Epithelial cell of esophagus (primary cell): ENCODE measurements around the gene SSH2.

Experiments
- DNase-seq: peaks from one replicate; pipeline ENCODE4 v3.0.0; 2010; ENCODE audit warnings: low read depth
- H3K4me3 ChIP-seq: 2 replicates; pipeline ENCODE4 v1.5.1; 2011; ENCODE audit warnings: mild to moderate bottlenecking, low read length, control low read depth
- TF ChIP-seq, protein P1 (sequence below): IDR thresholded peaks from 2 replicates; pipeline ENCODE4 v1.5.1; 2011; ENCODE audit warnings: low read depth, mild to moderate bottlenecking, low read length, control low read depth, inconsistent platforms; ENCODE audit not compliant: insufficient read depth; ENCODE audit errors: missing control alignments

The SSH2 gene

GRCh38 chr17:29665481-29665810, 264.6 kb downstream of the SSH2 start:
- TF ChIP-seq, protein P1, sequence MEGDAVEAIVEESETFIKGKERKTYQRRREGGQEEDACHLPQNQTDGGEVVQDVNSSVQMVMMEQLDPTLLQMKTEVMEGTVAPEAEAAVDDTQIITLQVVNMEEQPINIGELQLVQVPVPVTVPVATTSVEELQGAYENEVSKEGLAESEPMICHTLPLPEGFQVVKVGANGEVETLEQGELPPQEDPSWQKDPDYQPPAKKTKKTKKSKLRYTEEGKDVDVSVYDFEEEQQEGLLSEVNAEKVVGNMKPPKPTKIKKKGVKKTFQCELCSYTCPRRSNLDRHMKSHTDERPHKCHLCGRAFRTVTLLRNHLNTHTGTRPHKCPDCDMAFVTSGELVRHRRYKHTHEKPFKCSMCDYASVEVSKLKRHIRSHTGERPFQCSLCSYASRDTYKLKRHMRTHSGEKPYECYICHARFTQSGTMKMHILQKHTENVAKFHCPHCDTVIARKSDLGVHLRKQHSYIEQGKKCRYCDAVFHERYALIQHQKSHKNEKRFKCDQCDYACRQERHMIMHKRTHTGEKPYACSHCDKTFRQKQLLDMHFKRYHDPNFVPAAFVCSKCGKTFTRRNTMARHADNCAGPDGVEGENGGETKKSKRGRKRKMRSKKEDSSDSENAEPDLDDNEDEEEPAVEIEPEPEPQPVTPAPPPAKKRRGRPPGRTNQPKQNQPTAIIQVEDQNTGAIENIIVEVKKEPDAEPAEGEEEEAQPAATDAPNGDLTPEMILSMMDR, result no peak
- DNase-seq, result no peak
- H3K4me3 ChIP-seq, result no peak overlapping the region

- TF ChIP-seq, protein P1, result no peak
- peak; percentile 89 for DNase-seq
Measured at GRCh38 chr17:29664743-29665480, 265.1 kb downstream of the SSH2 start.

DNA sequence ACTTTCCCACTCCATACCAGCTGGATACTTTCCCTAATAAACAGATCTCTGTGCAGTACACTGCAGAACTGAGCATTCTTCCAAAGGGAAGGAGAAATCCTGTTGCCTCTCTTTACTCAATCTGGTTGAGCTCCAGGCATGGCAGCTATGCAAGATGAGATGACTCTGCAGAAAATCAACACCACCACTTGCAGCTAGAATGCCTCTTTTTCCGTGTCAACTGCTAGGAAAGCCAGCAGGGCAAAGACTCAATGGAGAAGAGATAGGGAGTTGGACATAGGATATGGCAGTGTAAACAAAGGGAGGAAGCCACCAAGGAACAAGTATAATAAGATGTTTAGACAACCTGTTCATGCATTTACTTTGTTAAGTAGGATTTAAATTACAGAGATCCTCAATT, 266.9 kb downstream of the SSH2 start:
- TF ChIP-seq, protein P1, result no peak
- H3K4me3 ChIP-seq, result no peak overlapping the region
- no peak for DNase-seq

More at GRCh38 chr17:29664743-29665480, 265.1 kb downstream of the SSH2 start:
- H3K4me3 ChIP-seq, result no peak overlapping the region

DNA sequence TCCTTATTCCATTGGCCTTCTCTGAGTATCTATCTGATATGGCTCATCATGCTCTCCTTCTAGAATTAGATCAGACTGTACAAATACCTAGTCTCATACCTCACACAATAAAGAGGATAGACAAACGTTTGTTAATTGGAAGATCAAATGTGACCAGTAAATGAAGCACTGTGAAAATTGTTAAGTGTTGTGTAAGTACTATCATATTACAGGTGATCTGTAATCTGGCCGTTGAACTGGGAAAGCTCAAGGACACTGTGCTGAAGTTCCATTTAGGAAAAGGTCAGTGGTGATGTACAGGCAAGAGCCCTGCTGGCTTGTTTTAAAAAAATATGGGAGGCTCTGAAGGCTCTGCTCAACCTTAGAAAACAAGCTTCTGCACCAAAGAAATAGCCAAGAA, 268.8 kb downstream of the SSH2 start:
- DNase-seq, result no peak
- H3K4me3 ChIP-seq, result no peak overlapping the region

DNA sequence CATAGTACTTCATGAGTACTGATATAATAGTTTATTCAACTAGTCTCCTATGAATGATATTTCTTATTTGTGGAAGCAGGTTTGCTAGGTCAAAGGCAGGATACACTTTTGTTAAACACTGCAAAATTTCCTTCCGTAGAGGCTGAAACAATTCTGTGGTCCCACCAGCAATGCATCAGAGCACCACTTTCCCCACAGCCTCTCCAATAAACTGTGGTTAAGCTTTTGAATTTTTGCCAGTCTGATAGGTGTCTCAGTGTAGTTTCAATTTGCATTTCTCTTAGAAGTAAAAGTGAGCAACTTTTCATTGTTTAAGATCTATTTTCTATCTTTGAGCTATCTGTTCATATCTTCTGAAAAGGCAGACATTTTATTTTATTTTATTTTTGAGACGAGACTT, 270.9 kb downstream of the SSH2 start:
- no peak overlapping the region for H3K4me3 ChIP-seq
- DNase-seq, result no peak
- TF ChIP-seq, protein P1, result no peak

More for the DNA sequence above, 268.8 kb downstream of the SSH2 start:
- TF ChIP-seq, protein P1, result no peak

GRCh38 chr17:29655323-29655722, 274.7 kb downstream of the SSH2 start:
- no peak overlapping the region for H3K4me3 ChIP-seq

More at GRCh38 chr17:29655323-29655722, 274.7 kb downstream of the SSH2 start:
- TF ChIP-seq, protein P1, result no peak
- DNase-seq, result no peak
